Breast epithelium (tissue), 3 donors: ENCODE measurements around the gene IL25.

Experiments
- POLR2A ChIP-seq: fragments of 450-650 bp; IDR thresholded peaks from one replicate; pipeline ENCODE4 v1.6.1; 2016; ENCODE audit warnings: antibody characterized with exemption, mild to moderate bottlenecking, moderate library complexity
- POLR2AphosphoS5 ChIP-seq, 3 donors: sonication (generic); formaldehyde crosslinking; IDR thresholded peaks; one replicate each; pipeline ENCODE4 v1.6.1; 2017; ENCODE audit warnings: antibody characterized with exemption in 3 of 3
- TF ChIP-seq, protein P1 (sequence below), 3 donors: fragments of 450-650 bp; IDR thresholded peaks; one replicate each; pipeline ENCODE4 v1.5.1; 2016 to 2017; ENCODE audit warnings: antibody characterized with exemption in 3 of 3, mild to moderate bottlenecking in 3 of 3, moderate library complexity in 3 of 3

DNA sequence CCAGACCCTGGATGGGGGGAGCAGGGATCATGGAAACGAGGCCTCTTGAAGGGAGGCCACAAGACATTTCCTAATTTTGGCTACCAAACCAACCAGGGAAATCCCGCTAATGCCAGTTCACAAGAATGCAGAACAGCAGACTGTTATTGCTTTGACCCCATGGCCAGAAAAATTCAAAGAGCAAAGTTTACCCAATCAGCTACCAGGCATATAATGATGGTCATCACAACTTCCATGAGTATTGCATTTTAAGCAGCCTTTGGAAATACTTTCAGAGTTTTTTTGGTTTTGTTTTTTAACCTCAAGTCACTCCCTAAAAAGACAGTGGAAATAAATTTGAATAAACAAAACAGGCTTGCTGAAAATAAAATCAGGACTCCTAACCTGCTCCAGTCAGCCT is at the start of gene IL25:
- TF ChIP-seq, protein P1, sequence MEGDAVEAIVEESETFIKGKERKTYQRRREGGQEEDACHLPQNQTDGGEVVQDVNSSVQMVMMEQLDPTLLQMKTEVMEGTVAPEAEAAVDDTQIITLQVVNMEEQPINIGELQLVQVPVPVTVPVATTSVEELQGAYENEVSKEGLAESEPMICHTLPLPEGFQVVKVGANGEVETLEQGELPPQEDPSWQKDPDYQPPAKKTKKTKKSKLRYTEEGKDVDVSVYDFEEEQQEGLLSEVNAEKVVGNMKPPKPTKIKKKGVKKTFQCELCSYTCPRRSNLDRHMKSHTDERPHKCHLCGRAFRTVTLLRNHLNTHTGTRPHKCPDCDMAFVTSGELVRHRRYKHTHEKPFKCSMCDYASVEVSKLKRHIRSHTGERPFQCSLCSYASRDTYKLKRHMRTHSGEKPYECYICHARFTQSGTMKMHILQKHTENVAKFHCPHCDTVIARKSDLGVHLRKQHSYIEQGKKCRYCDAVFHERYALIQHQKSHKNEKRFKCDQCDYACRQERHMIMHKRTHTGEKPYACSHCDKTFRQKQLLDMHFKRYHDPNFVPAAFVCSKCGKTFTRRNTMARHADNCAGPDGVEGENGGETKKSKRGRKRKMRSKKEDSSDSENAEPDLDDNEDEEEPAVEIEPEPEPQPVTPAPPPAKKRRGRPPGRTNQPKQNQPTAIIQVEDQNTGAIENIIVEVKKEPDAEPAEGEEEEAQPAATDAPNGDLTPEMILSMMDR (IDR thresholded peaks at IDR 0.05): no peak
- no peak for TF ChIP-seq POLR2A
- no peak for TF ChIP-seq POLR2AphosphoS5 (IDR thresholded peaks at IDR 0.05)
